ENCODE results near the gene HSD3B7. TPM values are rescaled to one million over a fixed set of nuclear protein-coding genes. Genes with fewer than 3 reads are reported as not detected.

The HSD3B7 gene
- total RNA-seq, 2 experiments from 2014 or later: 2.4 to 3.3 TPM

DNA sequence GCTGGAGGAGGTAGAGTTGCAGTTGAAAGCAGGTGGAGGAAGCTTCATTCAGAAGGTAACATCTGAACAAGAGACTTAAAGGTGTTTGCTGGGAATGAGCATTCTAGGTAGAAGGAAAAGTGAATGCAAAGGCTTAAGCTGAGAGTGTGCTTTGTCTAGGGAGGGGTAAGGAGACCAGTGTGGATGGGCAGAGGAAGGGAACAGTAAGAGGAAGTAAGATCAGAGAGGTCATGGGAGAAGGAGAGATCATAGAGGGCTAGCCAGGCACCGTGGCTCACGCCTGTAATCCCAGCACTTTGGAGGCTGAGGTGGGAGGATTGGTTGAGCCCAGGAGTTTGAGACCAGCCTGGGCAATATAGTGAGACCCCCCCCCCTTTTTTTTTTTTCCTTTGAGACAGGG, 51.7 kb downstream of the HSD3B7 start:
- POLR2A ChIA-PET: interaction anchor here (1.1 kb wide), 1 partner anchor 10 kb away, joined by 3 read pairs; no protein-coding TSS in a partner anchor
- Histone ChIP-seq H3K4me1 (ENCODE audit: insufficient read depth, low read length, poor library complexity, severe bottlenecking) (peaks cover 18% of the 10 kb centered on the region), H3K9me3 (ENCODE audit: low read length) (no peaks in the 10 kb centered on the region), H3K79me2 (ENCODE audit: insufficient read depth, low read depth, low read length) (no peaks in the 10 kb centered on the region; the same call in 1 of the 2 replicates), H3K36me3 (ENCODE audit: insufficient read depth, low read length) (peaks cover 4% of the 10 kb centered on the region; the same call in 1 of the 2 replicates), H4K20me1 (ENCODE audit: insufficient read depth, low read length) (no peaks in the 10 kb centered on the region), H3K4me2 (ENCODE audit: low read length) (no peak overlapping the region), H3K4me3 (ENCODE audit: low read depth, low read length, poor library complexity, severe bottlenecking) (no peak overlapping the region), H3K27ac (ENCODE audit: low read depth, low read length, poor library complexity, severe bottlenecking) (no peak overlapping the region), H3K9me2 (ENCODE audit: insufficient read depth, low read length) (no peaks in the 10 kb centered on the region), H2AFZ (ENCODE audit: low read length) (no peak overlapping the region)
- no peak for DNase-seq (ENCODE audit: low spot score)
- CTCF ChIA-PET (ENCODE audit: unreplicated experiment): no interaction called here
- BruUV-seq (replicated peaks): no TSS peak
- no peak for TF ChIP-seq EZH2phosphoT487 (IDR thresholded peaks at IDR 0.05; ENCODE audit: borderline replicate concordance, low read depth, low read length)
- TF ChIP-seq, protein P1, sequence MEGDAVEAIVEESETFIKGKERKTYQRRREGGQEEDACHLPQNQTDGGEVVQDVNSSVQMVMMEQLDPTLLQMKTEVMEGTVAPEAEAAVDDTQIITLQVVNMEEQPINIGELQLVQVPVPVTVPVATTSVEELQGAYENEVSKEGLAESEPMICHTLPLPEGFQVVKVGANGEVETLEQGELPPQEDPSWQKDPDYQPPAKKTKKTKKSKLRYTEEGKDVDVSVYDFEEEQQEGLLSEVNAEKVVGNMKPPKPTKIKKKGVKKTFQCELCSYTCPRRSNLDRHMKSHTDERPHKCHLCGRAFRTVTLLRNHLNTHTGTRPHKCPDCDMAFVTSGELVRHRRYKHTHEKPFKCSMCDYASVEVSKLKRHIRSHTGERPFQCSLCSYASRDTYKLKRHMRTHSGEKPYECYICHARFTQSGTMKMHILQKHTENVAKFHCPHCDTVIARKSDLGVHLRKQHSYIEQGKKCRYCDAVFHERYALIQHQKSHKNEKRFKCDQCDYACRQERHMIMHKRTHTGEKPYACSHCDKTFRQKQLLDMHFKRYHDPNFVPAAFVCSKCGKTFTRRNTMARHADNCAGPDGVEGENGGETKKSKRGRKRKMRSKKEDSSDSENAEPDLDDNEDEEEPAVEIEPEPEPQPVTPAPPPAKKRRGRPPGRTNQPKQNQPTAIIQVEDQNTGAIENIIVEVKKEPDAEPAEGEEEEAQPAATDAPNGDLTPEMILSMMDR (conservative IDR thresholded peaks at IDR 0.05; ENCODE audit: low read length): no peak
- intact Hi-C loops (cut with micrococcal nuclease; ENCODE audit: unreplicated experiment): no loop called here

Small RNAs within 50 kb of the gene (small RNA-seq; reads per million reads assigned to genes)
- gene AC135048.1: not detected

Other genes starting within 250 kb of the HSD3B7 start
- gene PHKG2, start 236.8 kb upstream of the HSD3B7 start, total RNA-seq (2014; rRNA removed; shearing (Covaris generic)): 37.6 and 40.5 TPM in 2 replicates
- 41.9 and 46.5 TPM in 2 replicates for gene PHKG2, start 236.8 kb upstream of the HSD3B7 start, total RNA-seq (2022)
- gene CFAP119, start 223.1 kb upstream of the HSD3B7 start, total RNA-seq (2014; rRNA removed; shearing (Covaris generic)): 20.7 and 27.4 TPM in 2 replicates
- gene CFAP119, start 223.1 kb upstream of the HSD3B7 start, total RNA-seq (2022): 25.0 and 27.4 TPM in 2 replicates
- 54.8 and 70.5 TPM in 2 replicates for gene RNF40, start 222.9 kb upstream of the HSD3B7 start, total RNA-seq (2014; rRNA removed; shearing (Covaris generic))
- 108 and 120 TPM in 2 replicates for gene RNF40, start 222.9 kb upstream of the HSD3B7 start, total RNA-seq (2022)
- gene ZNF629, start 198.0 kb upstream of the HSD3B7 start, total RNA-seq (2014; rRNA removed; shearing (Covaris generic)): 1.9 and 2.5 TPM in 2 replicates
- 1.0 and 1.1 TPM in 2 replicates for gene ZNF629, start 198.0 kb upstream of the HSD3B7 start, total RNA-seq (2022)
- gene BCL7C, start 91.1 kb upstream of the HSD3B7 start, total RNA-seq (2014; rRNA removed; shearing (Covaris generic)): 17.8 and 20.6 TPM in 2 replicates
- 11.0 and 11.5 TPM in 2 replicates for gene BCL7C, start 91.1 kb upstream of the HSD3B7 start, total RNA-seq (2022)
- gene CTF1, start 88.6 kb upstream of the HSD3B7 start, total RNA-seq (2014; rRNA removed; shearing (Covaris generic)): 0.09 and 0.21 TPM in 2 replicates
- gene CTF1, start 88.6 kb upstream of the HSD3B7 start, total RNA-seq (2022): 0.46 and 0.68 TPM in 2 replicates
- 16.1 and 16.2 TPM in 2 replicates for gene FBXL19, start 61.6 kb upstream of the HSD3B7 start, total RNA-seq (2014; rRNA removed; shearing (Covaris generic))
- 30.2 and 34.8 TPM in 2 replicates for gene FBXL19, start 61.6 kb upstream of the HSD3B7 start, total RNA-seq (2022)
- 5.7 and 7.8 TPM in 2 replicates for gene ORAI3, start 36.1 kb upstream of the HSD3B7 start, total RNA-seq (2014; rRNA removed; shearing (Covaris generic))
- 16.3 and 18.3 TPM in 2 replicates for gene ORAI3, start 36.1 kb upstream of the HSD3B7 start, total RNA-seq (2022)
- 8.6 and 9.0 TPM in 2 replicates for gene SETD1A, start 27.5 kb upstream of the HSD3B7 start, total RNA-seq (2014; rRNA removed; shearing (Covaris generic))
- 35.7 and 36.0 TPM in 2 replicates for gene SETD1A, start 27.5 kb upstream of the HSD3B7 start, total RNA-seq (2022)
- gene STX1B, start 25.4 kb downstream of the HSD3B7 start, total RNA-seq (2014; rRNA removed; shearing (Covaris generic)): 0.47 TPM in 1 of 2 replicates, not detected in the other
- 2.1 and 2.4 TPM in 2 replicates for gene STX1B, start 25.4 kb downstream of the HSD3B7 start, total RNA-seq (2022)
- 14.6 and 16.6 TPM in 2 replicates for gene STX4, start 48.4 kb downstream of the HSD3B7 start, total RNA-seq (2014; rRNA removed; shearing (Covaris generic))
- gene STX4, start 48.4 kb downstream of the HSD3B7 start, total RNA-seq (2022): 40.5 and 41.6 TPM in 2 replicates
- 7.8 and 18.7 TPM in 2 replicates for gene ZNF668, start 89.0 kb downstream of the HSD3B7 start, total RNA-seq (2014; rRNA removed; shearing (Covaris generic))
- 17.1 and 21.7 TPM in 2 replicates for gene ZNF668, start 89.0 kb downstream of the HSD3B7 start, total RNA-seq (2022)
- gene ZNF646, start 89.2 kb downstream of the HSD3B7 start, total RNA-seq (2014; rRNA removed; shearing (Covaris generic)): 25.4 and 30.1 TPM in 2 replicates
- 33.8 and 34.0 TPM in 2 replicates for gene ZNF646, start 89.2 kb downstream of the HSD3B7 start, total RNA-seq (2022)
- 3.7 and 4.4 TPM in 2 replicates for gene PRSS53, start 103.7 kb downstream of the HSD3B7 start, total RNA-seq (2014; rRNA removed; shearing (Covaris generic))
- gene PRSS53, start 103.7 kb downstream of the HSD3B7 start, total RNA-seq (2022): 5.7 and 6.1 TPM in 2 replicates
- gene VKORC1, start 109.6 kb downstream of the HSD3B7 start, total RNA-seq (2014; rRNA removed; shearing (Covaris generic)): 68.8 and 69.3 TPM in 2 replicates
- 60.1 and 70.2 TPM in 2 replicates for gene VKORC1, start 109.6 kb downstream of the HSD3B7 start, total RNA-seq (2022)
- gene BCKDK, start 123.2 kb downstream of the HSD3B7 start, total RNA-seq (2014; rRNA removed; shearing (Covaris generic)): 25.0 and 40.4 TPM in 2 replicates
- gene BCKDK, start 123.2 kb downstream of the HSD3B7 start, total RNA-seq (2022): 36.5 and 39.0 TPM in 2 replicates
- gene KAT8, start 132.5 kb downstream of the HSD3B7 start, total RNA-seq (2014; rRNA removed; shearing (Covaris generic)): 86.9 and 89.1 TPM in 2 replicates
- 95.3 and 102 TPM in 2 replicates for gene KAT8, start 132.5 kb downstream of the HSD3B7 start, total RNA-seq (2022)
- gene PRSS8, start 150.5 kb downstream of the HSD3B7 start, total RNA-seq (2014; rRNA removed; shearing (Covaris generic)): not detected in 2 replicates
- gene PRSS8, start 150.5 kb downstream of the HSD3B7 start, total RNA-seq (2022): not detected in 2 replicates
- gene PRSS36, start 164.9 kb downstream of the HSD3B7 start, total RNA-seq (2014; rRNA removed; shearing (Covaris generic)): 0.36 TPM in 1 of 2 replicates, not detected in the other
- 1.0 TPM in 1 of 2 replicates, not detected in the other for gene PRSS36, start 164.9 kb downstream of the HSD3B7 start, total RNA-seq (2022)
- gene FUS, start 194.9 kb downstream of the HSD3B7 start, total RNA-seq (2014; rRNA removed; shearing (Covaris generic)): 90.0 and 104 TPM in 2 replicates
- 880 and 953 TPM in 2 replicates for gene FUS, start 194.9 kb downstream of the HSD3B7 start, total RNA-seq (2022)
- 3.7 and 5.5 TPM in 2 replicates for gene PYCARD, start 217.6 kb downstream of the HSD3B7 start, total RNA-seq (2014; rRNA removed; shearing (Covaris generic))
- 10.3 and 14.8 TPM in 2 replicates for gene PYCARD, start 217.6 kb downstream of the HSD3B7 start, total RNA-seq (2022)
- gene TRIM72, start 228.9 kb downstream of the HSD3B7 start, total RNA-seq (2014; rRNA removed; shearing (Covaris generic)): 0.13 and 0.21 TPM in 2 replicates
- 0.46 and 1.1 TPM in 2 replicates for gene TRIM72, start 228.9 kb downstream of the HSD3B7 start, total RNA-seq (2022)
- gene PYDC1, start 231.9 kb downstream of the HSD3B7 start, total RNA-seq (2014; rRNA removed; shearing (Covaris generic)): not detected in 2 replicates
- gene PYDC1, start 231.9 kb downstream of the HSD3B7 start, total RNA-seq (2022): not detected in 2 replicates

All from OCI-LY7 (cell line).